Naive thymus-derived CD4-positive, alpha-beta T cell (primary cell): ENCODE data around the gene PTGS2. TPM values are rescaled to one million over a fixed set of nuclear protein-coding genes. Genes with fewer than 3 reads are reported as not detected.
A peak's percentile ranks its signal among the peaks of the same experiment; 100 is the strongest.

Experiments used
- ATAC-seq: fragments of 150-1000 bp; cut with Tn5 transposase; 2 replicates; pipeline ENCODE4 v1.10.0; 2021; ENCODE audit warnings: mild to moderate bottlenecking, moderate library complexity
- CTCF ChIA-PET: fragments of 350-600 bp; sonication (Branson Sonifier 250); formaldehyde crosslinking; loops from one replicate; lab custom pipeline; 2021; ENCODE audit warnings: antibody characterized with exemption; lab: Charles Lee
- POLR2A ChIA-PET: fragments of 350-600 bp; sonication (Branson Sonifier 250); formaldehyde crosslinking; loops from one replicate; lab custom pipeline; 2021; ENCODE audit warnings: antibody characterized with exemption, inconsistent platforms; lab: Charles Lee
- DNase-seq, 9 donors: peaks; one replicate each; pipeline versions ENCODE4 v3.0.0 to v3.0.0-alpha.2; 2020 to 2022; ENCODE audit warnings: mixed read lengths in 1 of 9
- H3K27ac ChIP-seq: one replicate; pipeline ENCODE4 v1.7.0; 2013; ENCODE audit warnings: mild to moderate bottlenecking, low read depth, low read length, moderate library complexity
- H3K27me3 ChIP-seq, 2 donors: one replicate each; pipeline ENCODE4 v1.7.0; 2013; ENCODE audit warnings: low read length in 2 of 2, mild to moderate bottlenecking in 2 of 2, moderate library complexity in 2 of 2; ENCODE audit not compliant: control insufficient read depth in 2 of 2, insufficient read depth in 2 of 2
- H3K36me3 ChIP-seq, 3 experiments: 1 replicate in 2 of 3; 2 replicates in 1 of 3; pipeline ENCODE4 v1.7.0; 2013; ENCODE audit warnings: low read length in 3 of 3, mild to moderate bottlenecking in 3 of 3, moderate library complexity in 1 of 3; ENCODE audit not compliant: insufficient read depth in 3 of 3, control insufficient read depth in 2 of 3
- H3K4me1 ChIP-seq, 2 donors: one replicate each; pipeline ENCODE4 v1.7.0; 2013; ENCODE audit warnings: low read length in 2 of 2, mild to moderate bottlenecking in 2 of 2, moderate library complexity in 1 of 2; ENCODE audit not compliant: control insufficient read depth in 2 of 2, insufficient read depth in 2 of 2
- H3K4me3 ChIP-seq: 2 replicates; pipeline ENCODE4 v1.7.0; 2013; ENCODE audit warnings: mild to moderate bottlenecking, low read length
- H3K9me3 ChIP-seq, 3 experiments: 1 replicate in 2 of 3; 2 replicates in 1 of 3; pipeline ENCODE4 v1.7.0; 2013; ENCODE audit warnings: low read length in 3 of 3; ENCODE audit not compliant: control insufficient read depth in 2 of 3
- H3K27ac Mint-ChIP-seq, 9 donors: one replicate each; pipeline ENCODE4 v1.8.0; 2020 to 2022; ENCODE audit warnings: mixed read lengths in 9 of 9, mild to moderate bottlenecking in 8 of 9, moderate library complexity in 5 of 9, inconsistent platforms in 2 of 9
- H3K27me3 Mint-ChIP-seq, 5 donors: one replicate each; pipeline ENCODE4 v1.8.0; 2021 to 2022; ENCODE audit warnings: mixed read lengths in 5 of 5, mild to moderate bottlenecking in 1 of 5
- H3K36me3 Mint-ChIP-seq, 5 donors: one replicate each; pipeline ENCODE4 v1.8.0; 2020 to 2022; ENCODE audit warnings: mixed read lengths in 5 of 5, mild to moderate bottlenecking in 3 of 5, inconsistent platforms in 1 of 5
- H3K4me1 Mint-ChIP-seq, 7 donors: one replicate each; pipeline ENCODE4 v1.8.0; 2020 to 2022; ENCODE audit warnings: mixed read lengths in 7 of 7, mild to moderate bottlenecking in 3 of 7, inconsistent platforms in 1 of 7
- H3K4me3 Mint-ChIP-seq, 10 donors: one replicate each; pipeline ENCODE4 v1.8.0; 2020 to 2022; ENCODE audit warnings: mild to moderate bottlenecking in 10 of 10, mixed read lengths in 10 of 10, moderate library complexity in 6 of 10, inconsistent platforms in 2 of 10
- H3K9me3 Mint-ChIP-seq, 11 donors: one replicate each; pipeline ENCODE4 v1.8.0; 2020 to 2022; ENCODE audit warnings: mixed read lengths in 11 of 11, mild to moderate bottlenecking in 4 of 11, inconsistent platforms in 1 of 11, moderate library complexity in 1 of 11
- intact Hi-C, 2 donors: fragments of 100-400 bp; cut with micrococcal nuclease; formaldehyde crosslinking; loops; one replicate each; pipeline ENCODE4 v1.15.1; 2023
- polyA plus RNA-seq, 2 donors: library from polyadenylated mRNA; unstranded; fragments of 300-500 nt; fragmentation: Illumina TruSeq; gene quantifications; one replicate each; pipeline ENCODE4 v1.2.3, GENCODE V29; 2021
- total RNA-seq, 6 experiments: library from RNA in 5 of 6; stranded (reverse) in 5 of 6; gene quantifications; 1 replicate in 5 of 6; 2 replicates in 1 of 6; pipeline ENCODE4 v1.2.3 and lab custom pipeline; 2021 to 2026

Gene PTGS2
- total RNA-seq (10 to 100 TPM in 2 of 5 experiments, under 1 TPM in 1, not detected in 2; 0.17 to 73.8 (median 21.8) TPM), polyA plus RNA-seq (not detected), total RNA-seq (lab: John Stamatoyannopoulos, UW) (1.1 reads per million)

DNA sequence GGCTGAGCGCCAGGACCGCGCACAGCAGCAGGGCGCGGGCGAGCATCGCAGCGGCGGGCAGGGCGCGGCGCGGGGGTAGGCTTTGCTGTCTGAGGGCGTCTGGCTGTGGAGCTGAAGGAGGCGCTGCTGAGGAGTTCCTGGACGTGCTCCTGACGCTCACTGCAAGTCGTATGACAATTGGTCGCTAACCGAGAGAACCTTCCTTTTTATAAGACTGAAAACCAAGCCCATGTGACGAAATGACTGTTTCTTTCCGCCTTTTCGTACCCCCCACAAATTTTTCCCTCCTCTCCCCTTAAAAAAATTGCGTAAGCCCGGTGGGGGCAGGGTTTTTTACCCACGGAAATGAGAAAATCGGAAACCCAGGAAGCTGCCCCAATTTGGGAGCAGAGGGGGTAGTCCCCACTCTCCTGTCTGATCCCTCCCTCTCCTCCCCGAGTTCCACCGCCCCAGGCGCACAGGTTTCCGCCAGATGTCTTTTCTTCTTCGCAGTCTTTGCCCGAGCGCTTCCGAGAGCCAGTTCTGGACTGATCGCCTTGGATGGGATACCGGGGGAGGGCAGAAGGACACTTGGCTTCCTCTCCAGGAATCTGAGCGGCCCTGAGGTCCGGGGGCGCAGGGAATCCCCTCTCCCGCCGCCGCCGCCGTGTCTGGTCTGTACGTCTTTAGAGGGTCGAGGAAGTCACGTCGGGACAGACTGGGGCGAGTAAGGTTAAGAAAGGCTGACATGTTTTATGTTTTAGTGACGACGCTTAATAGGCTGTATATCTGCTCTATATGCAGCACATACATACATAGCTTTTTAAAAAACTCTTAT, at the start of gene PTGS2:
PTGS2 (minus strand) TSS at position 179 of the 817 bp plus-strand sequence; CDS start at position 46, 133 bp downstream.
- H3K27ac ChIP-seq: no peak within 1 kb of the TSS
- DNase-seq (peak in 7 of 9 donors; percentile 0 to 49 (median 5)), ATAC-seq (peak; percentile 94)
- H3K27me3 ChIP-seq: peaks cover 0 to 4% of the 10 kb centered on the region in 2 donors
- CTCF ChIA-PET: no interaction called here
- H3K36me3 ChIP-seq: no peaks in the 10 kb centered on the region
- intact Hi-C loops: loop anchor here in 1 of 2 donors (5.0 to 10.0 kb wide), 2 partner anchors 63 to 276 kb away; no protein-coding TSS in a partner anchor
- Mint-ChIP-seq H3K27ac (no peak within 1 kb of the TSS), H3K9me3 (peaks cover 0 to 2% (median 0%) of the 10 kb centered on the region in 11 donors), H3K4me1 (peaks cover 6 to 22% (median 16%) of the 10 kb centered on the region in 7 donors), H3K36me3 (no peaks in the 10 kb centered on the region), H3K27me3 (peaks cover 54 to 72% (median 66%) of the 10 kb centered on the region in 5 donors), H3K4me3 (peak within 1 kb of the TSS; percentile 52 to 86 (median 76))
- no peaks in the 10 kb centered on the region for H3K4me1 ChIP-seq
- H3K9me3 ChIP-seq: no peaks in the 10 kb centered on the region
- POLR2A ChIA-PET: no interaction called here
- no peak within 1 kb of the TSS for H3K4me3 ChIP-seq

GRCh38 chr1:186722711-186723309, 42.6 kb upstream of the PTGS2 start:
- Histone ChIP-seq H3K27ac (no peak overlapping the region), H3K9me3 (no peaks in the 10 kb centered on the region), H3K4me3 (no peak overlapping the region), H3K27me3 (no peaks in the 10 kb centered on the region), H3K4me1 (no peaks in the 10 kb centered on the region), H3K36me3 (no peaks in the 10 kb centered on the region)
- no peak overlapping the region for H3K27ac Mint-ChIP-seq
- H3K4me3 Mint-ChIP-seq: no peak overlapping the region
- peak in 1 of 9 donors; percentile 10 for DNase-seq
- no peaks in the 10 kb centered on the region for H3K4me1 Mint-ChIP-seq
- ATAC-seq: peak; percentile 47
- H3K27me3 Mint-ChIP-seq: peaks cover 6 to 9% (median 7%) of the 10 kb centered on the region in 5 donors
- intact Hi-C loops: loop anchor here in 1 of 2 donors (2.0 kb wide), 1 partner anchor 264 kb away; no protein-coding TSS in a partner anchor
- H3K9me3 Mint-ChIP-seq: peaks cover 0 to 13% (median 4%) of the 10 kb centered on the region in 11 donors
- ChIA-PET CTCF (interaction anchor here (0.7 kb wide), 1 partner anchor 236 kb away, joined by 4 read pairs; no protein-coding TSS in a partner anchor), POLR2A (no interaction called here)
- peaks cover 0 to 1% (median 0%) of the 10 kb centered on the region in 5 donors for H3K36me3 Mint-ChIP-seq

- Histone ChIP-seq H3K9me3 (no peaks in the 10 kb centered on the region), H3K4me1 (no peaks in the 10 kb centered on the region), H3K4me3 (no peak overlapping the region), H3K36me3 (no peaks in the 10 kb centered on the region), H3K27me3 (no peaks in the 10 kb centered on the region), H3K27ac (no peak overlapping the region)
- Mint-ChIP-seq H3K4me1 (peaks cover 0 to 3% (median 0%) of the 10 kb centered on the region in 7 donors), H3K27me3 (peaks cover 0 to 21% (median 13%) of the 10 kb centered on the region in 5 donors), H3K27ac (no peak overlapping the region), H3K36me3 (no peaks in the 10 kb centered on the region), H3K4me3 (no peak overlapping the region), H3K9me3 (peaks cover 0 to 5% (median 0%) of the 10 kb centered on the region in 11 donors)
- intact Hi-C loops: no loop called here
- ChIA-PET CTCF (no interaction called here), POLR2A (no interaction called here)
- ATAC-seq (no peak), DNase-seq (no peak)
These were observed 37.1 kb upstream of the PTGS2 start for GRCh38 chr1:186717286-186717685.

DNA sequence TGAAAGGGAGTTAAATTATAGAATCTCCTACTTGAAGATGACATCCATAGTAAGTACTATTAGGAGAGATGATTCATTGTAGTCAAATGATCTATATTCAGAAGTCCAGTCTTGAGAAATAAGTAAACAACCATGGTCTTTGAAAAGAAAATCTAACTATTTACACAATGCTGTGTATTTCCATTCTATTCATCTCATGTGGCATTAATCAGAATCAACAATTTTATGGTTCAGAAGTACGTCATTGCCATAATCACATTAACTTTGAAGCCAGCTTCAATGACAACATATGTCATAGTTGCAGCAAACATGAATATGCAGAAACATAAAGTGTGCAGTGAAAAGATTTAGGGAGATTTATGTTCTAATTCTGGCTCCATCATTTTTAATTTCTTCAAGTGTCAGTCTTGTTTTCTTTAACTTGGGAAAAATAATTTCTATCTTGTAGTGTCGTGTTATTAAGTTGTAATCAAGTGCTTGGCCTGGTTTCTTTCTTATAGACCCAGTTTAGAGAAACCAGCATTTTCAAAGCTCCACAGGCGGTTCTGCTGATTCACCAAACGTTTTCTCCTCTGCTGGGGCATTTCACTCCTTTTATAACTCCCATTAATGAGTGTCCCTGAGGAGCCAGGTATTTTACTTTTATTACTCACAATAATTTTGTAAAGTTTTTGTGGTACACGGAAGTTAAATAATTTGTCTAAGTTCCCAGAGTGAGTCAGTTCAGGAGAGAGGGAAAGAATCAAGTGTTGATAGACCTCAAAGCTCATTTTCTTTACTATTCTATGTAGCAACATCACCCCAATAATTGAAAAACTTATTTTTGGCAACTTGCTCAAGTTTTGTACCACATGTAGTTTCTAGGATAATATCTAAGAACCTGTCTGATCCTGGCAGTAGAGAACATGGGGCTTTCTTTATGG, 35.9 kb upstream of the PTGS2 start:
- Histone ChIP-seq H3K27me3 (no peaks in the 10 kb centered on the region), H3K4me1 (no peaks in the 10 kb centered on the region), H3K4me3 (no peak overlapping the region), H3K36me3 (no peaks in the 10 kb centered on the region), H3K27ac (no peak overlapping the region), H3K9me3 (no peaks in the 10 kb centered on the region)
- ATAC-seq: no peak
- CTCF ChIA-PET: no interaction called here
- no peak overlapping the region for H3K4me3 Mint-ChIP-seq
- no peak for DNase-seq
- peaks cover 0 to 3% (median 0%) of the 10 kb centered on the region in 7 donors for H3K4me1 Mint-ChIP-seq
- H3K27ac Mint-ChIP-seq: no peak overlapping the region
- H3K27me3 Mint-ChIP-seq: peaks cover 0 to 21% (median 13%) of the 10 kb centered on the region in 5 donors
- no peaks in the 10 kb centered on the region for H3K36me3 Mint-ChIP-seq
- POLR2A ChIA-PET: no interaction called here
- intact Hi-C loops: no loop called here
- H3K9me3 Mint-ChIP-seq: peaks cover 0 to 5% (median 0%) of the 10 kb centered on the region in 11 donors

GRCh38 chr1:186710696-186711095, 30.5 kb upstream of the PTGS2 start:
- H3K4me1 Mint-ChIP-seq: peaks cover 0 to 2% (median 0%) of the 10 kb centered on the region in 7 donors
- no peak for ATAC-seq
- Histone ChIP-seq H3K4me1 (no peaks in the 10 kb centered on the region), H3K9me3 (no peaks in the 10 kb centered on the region), H3K27ac (no peak overlapping the region), H3K27me3 (no peaks in the 10 kb centered on the region), H3K4me3 (no peak overlapping the region), H3K36me3 (no peaks in the 10 kb centered on the region)
- no peak overlapping the region for H3K4me3 Mint-ChIP-seq
- ChIA-PET POLR2A (no interaction called here), CTCF (no interaction called here)
- intact Hi-C loops: no loop called here
- H3K27ac Mint-ChIP-seq: no peak overlapping the region
- DNase-seq: no peak
- peaks cover 0 to 13% (median 6%) of the 10 kb centered on the region in 5 donors for H3K27me3 Mint-ChIP-seq
- no peaks in the 10 kb centered on the region for H3K36me3 Mint-ChIP-seq
- H3K9me3 Mint-ChIP-seq: peaks cover 0 to 5% (median 0%) of the 10 kb centered on the region in 11 donors

- Histone ChIP-seq H3K27me3 (no peaks in the 10 kb centered on the region), H3K4me1 (no peaks in the 10 kb centered on the region), H3K9me3 (no peaks in the 10 kb centered on the region), H3K27ac (no peak overlapping the region), H3K4me3 (no peak overlapping the region), H3K36me3 (no peaks in the 10 kb centered on the region)
- H3K9me3 Mint-ChIP-seq: no peaks in the 10 kb centered on the region
- ChIA-PET CTCF (no interaction called here), POLR2A (no interaction called here)
- no peaks in the 10 kb centered on the region for H3K36me3 Mint-ChIP-seq
- H3K27me3 Mint-ChIP-seq: peaks cover 0 to 5% (median 0%) of the 10 kb centered on the region in 5 donors
- ATAC-seq (no peak), DNase-seq (no peak)
- H3K4me3 Mint-ChIP-seq: no peak overlapping the region
- H3K4me1 Mint-ChIP-seq: peaks cover 0 to 2% (median 0%) of the 10 kb centered on the region in 7 donors
- no peak overlapping the region for H3K27ac Mint-ChIP-seq
- intact Hi-C loops: no loop called here
These were observed 28.5 kb upstream of the PTGS2 start for GRCh38 chr1:186708694-186709097.
